ENCODE measurements around the gene HNRNPH2.

HNRNPH2 gene

DNA sequence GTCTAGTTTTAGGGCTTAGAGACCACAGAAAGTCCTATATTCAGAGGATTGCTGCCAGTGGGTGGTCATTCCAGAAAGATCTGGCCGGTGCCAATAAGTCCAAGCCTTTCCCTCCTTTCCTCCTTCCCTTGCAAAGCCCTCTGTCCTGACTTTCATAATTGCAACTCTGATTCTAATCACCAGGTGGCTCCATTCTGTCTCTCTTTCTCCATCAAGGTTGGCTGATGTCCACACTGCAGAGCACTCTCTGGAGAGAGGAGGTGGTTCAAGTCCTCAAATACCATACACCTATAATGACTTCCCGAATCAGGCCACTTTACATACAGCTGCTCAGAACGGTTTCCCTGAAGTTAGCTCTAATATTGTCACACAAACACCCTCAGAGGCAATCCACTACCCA lies 54.9 kb downstream of the HNRNPH2 start:
- no peak for DNase-seq (ENCODE audit: low spot score)

Data from ecto neural progenitor cell (in vitro differentiated cells).